ENCODE data around the gene ADGRG3. TPM values are rescaled to one million over a fixed set of nuclear protein-coding genes. Genes with fewer than 3 reads are reported as not detected.

Gene ADGRG3
- total and polyA plus RNA-seq, 4 donors: 0.06 to 3.6 (median 0.26) TPM

- no peak overlapping the region for H3K27ac ChIP-seq (ENCODE audit: low read depth, low read length)
- H3K4me3 ChIP-seq (ENCODE audit: low read depth, low read length): no peak overlapping the region
- H3K36me3 ChIP-seq (ENCODE audit: control insufficient read depth, insufficient read depth, low read length): no peaks in the 10 kb centered on the region
- 83% methylated on average over 8 of the region's 12 CpGs for WGBS (ENCODE audit: insufficient coverage)
- peaks cover 4% of the 10 kb centered on the region for H3K4me1 ChIP-seq (ENCODE audit: control insufficient read depth, insufficient read depth, low read length)
- no peaks in the 10 kb centered on the region for H3K9me3 ChIP-seq (ENCODE audit: control insufficient read depth, insufficient read depth, low read length)
- H3K27me3 ChIP-seq (ENCODE audit: control insufficient read depth, insufficient read depth, low read length): no peaks in the 10 kb centered on the region
- DNase-seq (ENCODE audit: low read depth in 4 of 6, low spot score in 6 of 6): no peak
These were observed 10.9 kb downstream of the ADGRG3 start for GRCh38 chr16:57679016-57679415.

- H3K4me1 ChIP-seq (ENCODE audit: control insufficient read depth, insufficient read depth, low read length): peaks cover 4% of the 10 kb centered on the region
- H3K27ac ChIP-seq (ENCODE audit: low read depth, low read length): no peak overlapping the region
- no peak for DNase-seq (ENCODE audit: low read depth in 4 of 6, low spot score in 6 of 6)
- H3K4me3 ChIP-seq (ENCODE audit: low read depth, low read length): no peak overlapping the region
- no peaks in the 10 kb centered on the region for H3K27me3 ChIP-seq (ENCODE audit: control insufficient read depth, insufficient read depth, low read length)
- WGBS (ENCODE audit: insufficient coverage): 80% methylated on average over 2 of the region's 7 CpGs
- H3K9me3 ChIP-seq (ENCODE audit: control insufficient read depth, insufficient read depth, low read length): no peaks in the 10 kb centered on the region
- H3K36me3 ChIP-seq (ENCODE audit: control insufficient read depth, insufficient read depth, low read length): no peaks in the 10 kb centered on the region
These were observed 11.8 kb downstream of the ADGRG3 start for GRCh38 chr16:57679767-57680482.

DNA sequence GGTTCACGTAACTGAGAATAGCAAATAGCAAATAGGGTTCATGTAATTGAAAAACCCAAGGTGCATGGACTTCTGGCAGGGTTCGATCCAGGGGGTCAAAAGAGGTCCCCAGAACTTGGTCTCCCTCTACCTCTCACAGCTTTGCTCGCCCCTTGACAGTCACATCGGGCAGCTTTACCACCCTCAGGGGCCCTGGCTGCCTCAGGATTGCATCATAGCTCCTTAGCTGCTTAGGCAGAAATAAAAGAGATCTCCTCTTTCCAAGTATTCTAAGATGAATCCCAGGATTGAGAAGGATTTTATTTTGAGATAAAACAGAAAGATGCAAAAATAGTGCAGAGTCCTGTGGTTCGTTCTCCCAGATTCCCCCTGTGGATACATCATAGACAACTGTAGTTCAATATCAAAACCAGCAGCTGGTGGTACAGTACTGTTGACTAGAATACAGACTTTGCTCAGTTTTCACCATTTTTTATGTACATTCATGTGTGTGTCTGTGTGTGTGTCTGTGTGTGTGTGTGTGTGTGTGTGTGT lies 12.8 kb downstream of the ADGRG3 start:
- Histone ChIP-seq H3K27ac (ENCODE audit: low read depth, low read length) (no peak overlapping the region), H3K36me3 (ENCODE audit: control insufficient read depth, insufficient read depth, low read length) (no peaks in the 10 kb centered on the region), H3K27me3 (ENCODE audit: control insufficient read depth, insufficient read depth, low read length) (no peaks in the 10 kb centered on the region), H3K4me3 (ENCODE audit: low read depth, low read length) (no peak overlapping the region), H3K4me1 (ENCODE audit: control insufficient read depth, insufficient read depth, low read length) (peaks cover 4% of the 10 kb centered on the region), H3K9me3 (ENCODE audit: control insufficient read depth, insufficient read depth, low read length) (no peaks in the 10 kb centered on the region)
- DNase-seq (ENCODE audit: low read depth in 4 of 6, low spot score in 6 of 6): no peak
- 58% methylated on average over 3 of the region's 5 CpGs for WGBS (ENCODE audit: insufficient coverage)

GRCh38 chr16:57681950-57682728 lies 14.0 kb downstream of the ADGRG3 start:
- Histone ChIP-seq H3K4me3 (ENCODE audit: low read depth, low read length) (no peak overlapping the region), H3K36me3 (ENCODE audit: control insufficient read depth, insufficient read depth, low read length) (no peaks in the 10 kb centered on the region), H3K27ac (ENCODE audit: low read depth, low read length) (no peak overlapping the region), H3K9me3 (ENCODE audit: control insufficient read depth, insufficient read depth, low read length) (no peaks in the 10 kb centered on the region), H3K27me3 (ENCODE audit: control insufficient read depth, insufficient read depth, low read length) (no peaks in the 10 kb centered on the region), H3K4me1 (ENCODE audit: control insufficient read depth, insufficient read depth, low read length) (peaks cover 4% of the 10 kb centered on the region)
- no peak for DNase-seq (ENCODE audit: low read depth in 4 of 6, low spot score in 6 of 6)
- 87% methylated on average over 12 of the region's 13 CpGs for WGBS (ENCODE audit: insufficient coverage)

DNA sequence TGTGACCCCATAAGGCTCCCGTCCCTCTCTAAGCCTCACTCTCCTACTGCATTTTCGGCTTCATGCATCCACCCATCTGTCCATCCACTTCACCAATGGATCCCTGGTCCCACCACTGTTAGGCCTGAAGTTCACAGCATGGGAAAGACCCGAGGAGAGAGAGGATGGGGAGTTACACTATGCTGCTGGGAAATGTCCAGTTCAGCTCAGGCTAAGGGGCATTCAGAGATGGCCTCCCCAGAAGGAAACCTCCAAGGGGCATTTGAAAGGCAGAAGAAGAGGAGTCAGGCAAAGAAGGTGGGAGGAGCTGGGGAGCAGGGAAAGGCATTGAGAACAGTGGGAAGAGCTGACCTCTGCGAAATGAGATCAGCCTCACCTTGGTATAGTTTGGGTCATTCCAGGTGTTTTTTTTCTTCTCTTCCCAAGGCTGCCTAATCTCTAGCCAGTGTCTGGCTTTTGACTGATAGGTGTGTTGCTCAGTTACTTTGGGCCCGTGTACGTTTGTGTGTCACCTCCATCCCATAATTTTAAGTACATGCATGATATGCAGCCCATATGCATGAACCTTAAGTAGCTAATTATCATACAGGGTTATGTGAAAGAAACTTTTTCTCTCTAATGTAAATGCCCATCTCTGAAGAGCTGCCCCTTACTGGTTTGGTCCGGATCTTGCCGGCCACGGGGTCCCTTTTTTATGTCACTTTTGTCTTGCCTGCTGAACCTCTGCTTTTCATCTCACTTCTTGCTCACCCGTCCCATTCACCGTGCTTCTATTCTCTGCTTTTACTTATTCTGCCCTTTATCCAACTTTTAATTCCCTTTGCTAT lies 14.9 kb downstream of the ADGRG3 start:
- H3K4me1 ChIP-seq (ENCODE audit: control insufficient read depth, insufficient read depth, low read length): peaks cover under 1% of the 10 kb centered on the region
- DNase-seq (ENCODE audit: low read depth in 4 of 6, low spot score in 6 of 6): no peak
- H3K27me3 ChIP-seq (ENCODE audit: control insufficient read depth, insufficient read depth, low read length): no peaks in the 10 kb centered on the region
- H3K27ac ChIP-seq (ENCODE audit: low read depth, low read length): no peak overlapping the region
- H3K4me3 ChIP-seq (ENCODE audit: low read depth, low read length): no peak overlapping the region
- H3K36me3 ChIP-seq (ENCODE audit: control insufficient read depth, insufficient read depth, low read length): no peaks in the 10 kb centered on the region
- no peaks in the 10 kb centered on the region for H3K9me3 ChIP-seq (ENCODE audit: control insufficient read depth, insufficient read depth, low read length)
- 74% methylated on average over 6 of the region's 11 CpGs for WGBS (ENCODE audit: insufficient coverage)

DNA sequence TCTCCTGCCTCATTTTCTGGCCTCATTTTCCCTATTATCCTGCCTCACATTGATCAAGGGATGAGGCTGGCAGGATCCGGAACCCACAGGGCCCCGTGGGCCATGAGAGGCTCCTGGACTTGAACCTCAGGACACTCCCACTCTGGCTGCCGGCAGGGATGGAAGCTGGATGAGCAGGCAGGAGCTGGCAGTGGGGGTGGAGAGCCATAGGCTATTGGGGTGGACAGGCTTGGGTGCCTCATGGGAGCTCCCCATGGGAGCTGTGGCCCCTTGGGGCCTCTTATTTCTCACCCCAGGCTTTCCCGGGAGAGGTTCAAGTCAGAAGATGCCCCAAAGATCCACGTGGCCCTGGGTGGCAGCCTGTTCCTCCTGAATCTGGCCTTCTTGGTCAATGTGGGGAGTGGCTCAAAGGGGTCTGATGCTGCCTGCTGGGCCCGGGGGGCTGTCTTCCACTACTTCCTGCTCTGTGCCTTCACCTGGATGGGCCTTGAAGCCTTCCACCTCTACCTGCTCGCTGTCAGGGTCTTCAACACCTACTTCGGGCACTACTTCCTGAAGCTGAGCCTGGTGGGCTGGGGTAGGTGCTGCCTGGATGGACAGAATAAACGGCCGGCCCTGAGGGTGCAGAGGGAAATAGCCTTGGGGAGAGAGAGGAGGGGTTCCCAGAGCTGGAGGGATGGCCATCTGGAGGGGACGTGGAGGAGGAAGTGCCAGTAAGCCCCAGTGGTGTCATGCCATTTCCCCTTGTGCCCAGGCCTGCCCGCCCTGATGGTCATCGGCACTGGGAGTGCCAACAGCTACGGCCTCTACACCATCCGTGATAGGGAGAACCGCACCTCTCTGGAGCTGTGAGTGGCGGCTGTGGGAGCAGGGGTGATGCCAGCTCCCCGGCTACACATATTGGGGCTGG lies 15.8 kb downstream of the ADGRG3 start:
- Histone ChIP-seq H3K4me3 (ENCODE audit: low read depth, low read length) (no peak overlapping the region), H3K36me3 (ENCODE audit: control insufficient read depth, insufficient read depth, low read length) (no peaks in the 10 kb centered on the region), H3K9me3 (ENCODE audit: control insufficient read depth, insufficient read depth, low read length) (no peaks in the 10 kb centered on the region), H3K27me3 (ENCODE audit: control insufficient read depth, insufficient read depth, low read length) (no peaks in the 10 kb centered on the region), H3K27ac (ENCODE audit: low read depth, low read length) (no peak overlapping the region), H3K4me1 (ENCODE audit: control insufficient read depth, insufficient read depth, low read length) (no peaks in the 10 kb centered on the region)
- WGBS (ENCODE audit: insufficient coverage): 82% methylated on average over 14 of the region's 18 CpGs
- no peak for DNase-seq (ENCODE audit: low read depth in 4 of 6, low spot score in 6 of 6)

GRCh38 chr16:57684626-57685358 lies 16.7 kb downstream of the ADGRG3 start:
- no peak for DNase-seq (ENCODE audit: low read depth in 4 of 6, low spot score in 6 of 6)
- Histone ChIP-seq H3K9me3 (ENCODE audit: control insufficient read depth, insufficient read depth, low read length) (no peaks in the 10 kb centered on the region), H3K4me3 (ENCODE audit: low read depth, low read length) (no peak overlapping the region), H3K4me1 (ENCODE audit: control insufficient read depth, insufficient read depth, low read length) (no peaks in the 10 kb centered on the region), H3K27me3 (ENCODE audit: control insufficient read depth, insufficient read depth, low read length) (no peaks in the 10 kb centered on the region), H3K36me3 (ENCODE audit: control insufficient read depth, insufficient read depth, low read length) (no peaks in the 10 kb centered on the region), H3K27ac (ENCODE audit: low read depth, low read length) (no peak overlapping the region)
- WGBS (ENCODE audit: insufficient coverage): 85% methylated on average over 8 of the region's 8 CpGs

DNA sequence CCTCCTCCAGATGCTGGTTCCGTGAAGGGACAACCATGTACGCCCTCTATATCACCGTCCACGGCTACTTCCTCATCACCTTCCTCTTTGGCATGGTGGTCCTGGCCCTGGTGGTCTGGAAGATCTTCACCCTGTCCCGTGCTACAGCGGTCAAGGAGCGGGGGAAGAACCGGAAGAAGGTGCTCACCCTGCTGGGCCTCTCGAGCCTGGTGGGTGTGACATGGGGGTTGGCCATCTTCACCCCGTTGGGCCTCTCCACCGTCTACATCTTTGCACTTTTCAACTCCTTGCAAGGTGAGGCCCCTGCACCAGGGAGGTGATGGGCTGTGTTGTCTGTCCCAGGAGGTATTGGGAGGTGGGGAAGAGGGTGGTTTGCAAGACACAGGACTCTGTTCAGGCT lies 17.5 kb downstream of the ADGRG3 start:
- Histone ChIP-seq H3K27ac (ENCODE audit: low read depth, low read length) (no peak overlapping the region), H3K4me3 (ENCODE audit: low read depth, low read length) (no peak overlapping the region), H3K4me1 (ENCODE audit: control insufficient read depth, insufficient read depth, low read length) (no peaks in the 10 kb centered on the region), H3K36me3 (ENCODE audit: control insufficient read depth, insufficient read depth, low read length) (no peaks in the 10 kb centered on the region), H3K27me3 (ENCODE audit: control insufficient read depth, insufficient read depth, low read length) (no peaks in the 10 kb centered on the region), H3K9me3 (ENCODE audit: control insufficient read depth, insufficient read depth, low read length) (no peaks in the 10 kb centered on the region)
- DNase-seq (ENCODE audit: low read depth in 4 of 6, low spot score in 6 of 6): no peak
- 90% methylated on average over 6 of the region's 11 CpGs for WGBS (ENCODE audit: insufficient coverage)

Data from spinal cord (tissue), 10 donors.